H1 (cell line): Measurements from ENCODE around the gene TCEAL1. TPM values are rescaled to one million over a fixed set of nuclear protein-coding genes. Genes with fewer than 3 reads are reported as not detected.
"Not testable (repeated sequence)": the region's sequence is repeated elsewhere in the genome, so short reads cannot be mapped to it uniquely, and the experiment has no call there.

Source experiments
- CTCF ChIA-PET: fragments of 300-600 bp; sonication (Branson Sonifier 250); formaldehyde crosslinking; loops from one replicate; lab custom pipeline; 2021; ENCODE audit not compliant: partially characterized antibody; lab: Charles Lee
- POLR2A ChIA-PET: fragments of 300-600 bp; sonication (Branson Sonifier 250); formaldehyde crosslinking; loops from one replicate; lab custom pipeline; 2021; ENCODE audit warnings: inconsistent platforms; ENCODE audit not compliant: partially characterized antibody; lab: Charles Lee
- DNase-seq, 2 experiments: peaks; one replicate each; pipeline versions ENCODE4 v3.0.0 to v3.0.0-alpha.2; 2010 to 2022; ENCODE audit warnings: low spot score in 2 of 2, low read depth in 1 of 2, mixed read lengths in 1 of 2
- FAIRE-seq: peaks from 2 replicates; lab custom pipeline; 2011; peaks lifted over from hg19 to GRCh38; lab: Jason Lieb, UNC
- H2AFZ ChIP-seq: 2 replicates; pipeline ENCODE4 v1.8.1; 2012; ENCODE audit warnings: low read length, inconsistent platforms
- H2AK5ac ChIP-seq: 2 replicates; pipeline ENCODE4 v1.6.1; 2013; ENCODE audit warnings: low read depth, low read length
- H2BK120ac ChIP-seq: replicated peaks from 2 replicates; pipeline ENCODE3; 2013; ENCODE audit warnings: low read depth, low read length, inconsistent platforms
- H2BK12ac ChIP-seq: 2 replicates; pipeline ENCODE4 v1.6.1; 2013; ENCODE audit warnings: low read depth, low read length
- H2BK15ac ChIP-seq: 2 replicates; pipeline ENCODE4 v1.6.1; 2013; ENCODE audit warnings: low read length
- H2BK20ac ChIP-seq: 2 replicates; pipeline ENCODE4 v1.6.1; 2013; ENCODE audit warnings: low read length
- H2BK5ac ChIP-seq: 2 replicates; pipeline ENCODE4 v1.6.1; 2013; ENCODE audit warnings: low read depth, low read length
- H3K14ac ChIP-seq: 2 replicates; pipeline ENCODE4 v1.6.1; 2013; ENCODE audit warnings: inconsistent platforms; ENCODE audit not compliant: insufficient read length
- H3K18ac ChIP-seq: 2 replicates; pipeline ENCODE4 v1.6.1; 2013; ENCODE audit warnings: low read length; ENCODE audit errors: extremely low read depth
- H3K23ac ChIP-seq: 2 replicates; pipeline ENCODE4 v1.6.1; 2013; ENCODE audit warnings: inconsistent platforms; ENCODE audit not compliant: insufficient read length
- H3K23me2 ChIP-seq: 2 replicates; pipeline ENCODE4 v1.6.1; 2013; ENCODE audit warnings: low read depth, low read length
- H3K27ac ChIP-seq: 2 replicates; pipeline ENCODE4 v1.6.1; 2011; ENCODE audit warnings: low read depth, low read length, inconsistent platforms
- H3K27me3 ChIP-seq, 4 experiments: replicated peaks in 1 of 4; 1 replicate in 1 of 4; 2 replicates in 3 of 4; pipeline versions ENCODE4 v1.6.1 to v1.8.1; 2011 to 2013; ENCODE audit warnings: low read length in 3 of 4, mild to moderate bottlenecking in 3 of 4, inconsistent platforms in 2 of 4, mixed read lengths in 2 of 4, moderate library complexity in 1 of 4; ENCODE audit not compliant: control insufficient read depth in 3 of 4, insufficient read depth in 3 of 4; ENCODE audit errors: extremely low read depth in 1 of 4
- H3K36me3 ChIP-seq, 4 experiments: 2 replicates each; pipeline versions ENCODE4 v1.6.1 to v1.8.1; 2011 to 2013; ENCODE audit warnings: mild to moderate bottlenecking in 4 of 4, low read length in 3 of 4, moderate library complexity in 2 of 4, control low read depth in 1 of 4, inconsistent platforms in 1 of 4; ENCODE audit not compliant: insufficient read depth in 4 of 4, control insufficient read depth in 2 of 4
- H3K4ac ChIP-seq: replicated peaks from 2 replicates; pipeline ENCODE3; 2013; ENCODE audit warnings: low read length, low read depth, mixed read lengths, inconsistent platforms; ENCODE audit not compliant: insufficient read length
- H3K4me1 ChIP-seq, 4 experiments: replicated peaks in 1 of 4; 1 replicate in 1 of 4; 2 replicates in 3 of 4; pipeline versions ENCODE4 v1.6.1 to v1.8.1; 2011 to 2013; ENCODE audit warnings: low read length in 3 of 4, inconsistent platforms in 2 of 4, mixed read lengths in 1 of 4; ENCODE audit not compliant: insufficient read depth in 4 of 4, control insufficient read depth in 3 of 4
- H3K4me2 ChIP-seq, 2 experiments: 2 replicates each; pipeline versions ENCODE4 v1.6.1 to v1.8.1; 2011 to 2013; ENCODE audit warnings: low read depth in 2 of 2, low read length in 2 of 2, control low read depth in 1 of 2, inconsistent platforms in 1 of 2, mild to moderate bottlenecking in 1 of 2; ENCODE audit not compliant: insufficient read depth in 1 of 2
- H3K4me3 ChIP-seq, 4 experiments: fragments of 200-600, 300-600 bp in 1 of 4; sonication (generic), shearing (Covaris generic), sonication (Bioruptor Twin) in 1 of 4; 2 replicates each; pipeline versions ENCODE4 v1.5.1 to v1.8.1; 2011 to 2016; ENCODE audit warnings: low read length in 4 of 4, low read depth in 3 of 4, control low read depth in 2 of 4, inconsistent platforms in 2 of 4, mild to moderate bottlenecking in 2 of 4, mixed read lengths in 1 of 4, moderate library complexity in 1 of 4; ENCODE audit not compliant: insufficient read depth in 2 of 4; ENCODE audit errors: extremely low read depth in 1 of 4
- H3K56ac ChIP-seq: replicated peaks from 2 replicates; pipeline ENCODE3; 2013; ENCODE audit warnings: low read depth, mild to moderate bottlenecking, mixed read lengths, low read length, inconsistent platforms; ENCODE audit not compliant: insufficient read length
- H3K79me1 ChIP-seq: 2 replicates; pipeline ENCODE4 v1.6.1; 2013; ENCODE audit warnings: low read depth, low read length, control low read depth
- H3K79me2 ChIP-seq, 2 experiments: 2 replicates each; pipeline versions ENCODE4 v1.6.1 to v1.8.1; 2012 to 2013; ENCODE audit warnings: low read length in 2 of 2, mild to moderate bottlenecking in 2 of 2, inconsistent platforms in 1 of 2; ENCODE audit not compliant: insufficient read depth in 2 of 2, control insufficient read depth in 1 of 2
- H3K9ac ChIP-seq, 4 experiments: replicated peaks in 1 of 4; 1 replicate in 1 of 4; 2 replicates in 3 of 4; pipeline versions ENCODE4 v1.6.1 to v1.8.1; 2011 to 2013; ENCODE audit warnings: low read depth in 3 of 4, low read length in 3 of 4, control low read depth in 2 of 4, mild to moderate bottlenecking in 2 of 4, moderate library complexity in 2 of 4, inconsistent platforms in 1 of 4; ENCODE audit errors: extremely low read depth in 1 of 4
- H3K9me3 ChIP-seq, 2 experiments: 2 replicates each; pipeline versions ENCODE4 v1.6.1 to v1.8.1; 2012 to 2013; ENCODE audit warnings: mild to moderate bottlenecking in 2 of 2, moderate library complexity in 2 of 2, control low read depth in 1 of 2, inconsistent platforms in 1 of 2, low read depth in 1 of 2, low read length in 1 of 2, mixed read lengths in 1 of 2; ENCODE audit not compliant: insufficient read depth in 2 of 2
- H4K20me1 ChIP-seq, 2 experiments: replicated peaks in 1 of 2; 2 replicates each; pipeline versions ENCODE3 to v1.8.1; 2011 to 2013; ENCODE audit warnings: inconsistent platforms in 2 of 2, low read length in 2 of 2, mild to moderate bottlenecking in 1 of 2; ENCODE audit not compliant: insufficient read depth in 2 of 2, control insufficient read depth in 1 of 2
- H4K5ac ChIP-seq: 2 replicates; pipeline ENCODE4 v1.6.1; 2013; ENCODE audit warnings: low read length, low read depth, mixed read lengths, inconsistent platforms; ENCODE audit not compliant: insufficient read length
- H4K8ac ChIP-seq: 2 replicates; pipeline ENCODE4 v1.8.0; 2013; ENCODE audit warnings: mild to moderate bottlenecking, moderate library complexity, low read length, inconsistent platforms; ENCODE audit not compliant: insufficient read depth; ENCODE audit errors: extremely low read depth
- H4K91ac ChIP-seq: replicated peaks from 2 replicates; pipeline ENCODE3; 2013; ENCODE audit warnings: low read length, mixed read lengths, inconsistent platforms; ENCODE audit not compliant: insufficient read length
- CTBP2 ChIP-seq: IDR thresholded peaks from 2 replicates; pipeline ENCODE4 v1.7.0; 2011; ENCODE audit warnings: borderline replicate concordance, mild to moderate bottlenecking, moderate library complexity, mixed read lengths, low read length; ENCODE audit not compliant: insufficient read depth, insufficient read length
- HDAC6 ChIP-seq: IDR thresholded peaks from one replicate; pipeline ENCODE4 v1.7.1; 2012; ENCODE audit warnings: low read depth, mild to moderate bottlenecking, inconsistent platforms, low read length, moderate library complexity
- MAFK ChIP-seq: IDR thresholded peaks from 2 replicates; pipeline ENCODE4 v1.6.1; 2012; ENCODE audit warnings: low read depth, mild to moderate bottlenecking, improper control_type of control experiment, low read length
- RNF2 ChIP-seq: fragments of 200-900, 300-1000 bp; sonication (generic); IDR thresholded peaks from 2 replicates; pipeline ENCODE4 v1.7.1; 2016; ENCODE audit warnings: borderline replicate concordance, low read depth, mild to moderate bottlenecking, antibody characterized with exemption, low read length; ENCODE audit not compliant: poor library complexity, severe bottlenecking; ENCODE audit errors: missing control alignments
- WGBS, 2 experiments: shearing (Covaris generic) in 1 of 2; methylation state at CpG; one replicate each; pipeline versions ENCODE4 v1.1.6 to v1.1.7; 2013 to 2015; ENCODE audit warnings: low lambda C conversion rate in 2 of 2, mixed read lengths in 2 of 2, inconsistent platforms in 1 of 2, low coverage in 1 of 2, missing lambda C conversion rate in 1 of 2; ENCODE audit not compliant: insufficient replicate concordance in 2 of 2, insufficient coverage in 1 of 2, insufficient read length in 1 of 2; ENCODE audit errors: extremely low coverage in 1 of 2, missing lambda C conversion rate in 1 of 2; 5-methylcytosine and 5-hydroxymethylcytosine counted together
- polyA plus RNA-seq, 7 experiments: library from polyadenylated mRNA; depleted of rRNA in 3 of 7; stranded (reverse) in 5 of 7; unstranded in 2 of 7; fragments of >200 nt in 5 of 7; fragments of 200-250 nt in 2 of 7; gene quantifications; 1 replicate in 5 of 7; 2 replicates in 1 of 7; 4 replicates in 1 of 7; pipeline versions ENCODE4 v1.2.1 to v1.2.3, GENCODE V29; 2011 to 2013; ENCODE audit warnings: missing spikeins in 2 of 7, mixed read lengths in 2 of 7
- total RNA-seq: library from RNA; stranded (reverse); fragmentation: NEBNext Ultra II Directional; extraction: Animal tissue kit (Norgen Biotek cat#: 25700); gene quantifications from 2 replicates; pipeline ENCODE4 v1.2.1, GENCODE V29; 2021
- TF ChIP-seq, protein P1 (sequence below): IDR thresholded peaks from 2 replicates; pipeline ENCODE4 v1.6.1; 2012; ENCODE audit warnings: inconsistent platforms

The TCEAL1 gene
- total and polyA plus RNA-seq, 2 of the 8 experiments (the other 6 are each of a cell fraction or from before 2014, with no cell fraction given): 3.9 to 4.1 TPM

GRCh38 chrX:103586659-103587058 lies 42.1 kb upstream of the TCEAL1 start (continued):
- TF ChIP-seq CTBP2 (no peak), RNF2 (no peak), MAFK (no peak), HDAC6 (no peak)
- TF ChIP-seq, protein P1, sequence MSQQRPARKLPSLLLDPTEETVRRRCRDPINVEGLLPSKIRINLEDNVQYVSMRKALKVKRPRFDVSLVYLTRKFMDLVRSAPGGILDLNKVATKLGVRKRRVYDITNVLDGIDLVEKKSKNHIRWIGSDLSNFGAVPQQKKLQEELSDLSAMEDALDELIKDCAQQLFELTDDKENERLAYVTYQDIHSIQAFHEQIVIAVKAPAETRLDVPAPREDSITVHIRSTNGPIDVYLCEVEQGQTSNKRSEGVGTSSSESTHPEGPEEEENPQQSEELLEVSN: no peak

- H3K79me2 ChIP-seq, DNase-seq, H3K4ac ChIP-seq, H3K4me3 ChIP-seq, H3K9me3 ChIP-seq, H2BK120ac ChIP-seq, H3K27ac ChIP-seq, H3K79me1 ChIP-seq, H3K27me3 ChIP-seq, H4K20me1 ChIP-seq, H3K23ac ChIP-seq, FAIRE-seq, POLR2A ChIA-PET, H3K18ac ChIP-seq, CTCF ChIA-PET, H3K14ac ChIP-seq, H4K91ac ChIP-seq, H2BK15ac ChIP-seq, H4K5ac ChIP-seq, H3K9ac ChIP-seq, H2BK20ac ChIP-seq, H2AFZ ChIP-seq, H2BK5ac ChIP-seq, H3K23me2 ChIP-seq, H3K56ac ChIP-seq, H3K36me3 ChIP-seq, H2BK12ac ChIP-seq, H4K8ac ChIP-seq, H3K4me1 ChIP-seq, H3K4me2 ChIP-seq, H2AK5ac ChIP-seq: not testable (repeated sequence)
- 93% methylated on average over 1 of the region's 1 CpG; no CpG with 5 or more reads in 1 of the 2 experiments for WGBS, 2 experiments
These were observed 36.5 kb upstream of the TCEAL1 start for GRCh38 chrX:103592295-103592694.
